ENCODE results near the gene NWD2.

The NWD2 gene

DNA sequence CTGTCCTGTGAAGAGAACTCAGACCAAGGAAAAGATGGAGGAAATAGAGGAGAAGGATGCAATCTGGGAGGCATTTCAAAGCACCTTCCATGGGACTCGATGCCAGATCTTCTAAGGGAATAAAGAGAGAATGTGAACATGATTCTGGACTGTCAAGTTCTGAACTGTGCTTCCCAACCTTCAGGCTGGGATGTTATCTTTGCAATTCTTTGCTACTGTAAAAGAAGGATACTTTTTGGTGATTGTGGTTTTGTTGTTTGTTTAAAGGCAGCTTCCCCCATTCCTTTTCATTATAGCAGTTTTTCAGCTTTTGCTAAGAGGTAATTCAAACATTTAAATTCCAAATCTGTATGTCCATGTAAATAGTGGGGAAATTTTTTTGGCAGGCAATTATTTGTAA lies 217.3 kb downstream of the NWD2 start:
- no peaks in the 10 kb centered on the region for H3F3A ChIP-seq (ENCODE audit: low read depth)
- H3K27me3 ChIP-seq (ENCODE audit: insufficient read depth, low read length, poor library complexity, severe bottlenecking): no peaks in the 10 kb centered on the region
- no peak for TF ChIP-seq EZH2phosphoT487 (IDR thresholded peaks at IDR 0.05; ENCODE audit: borderline replicate concordance)
- TF ChIP-seq, protein P1, sequence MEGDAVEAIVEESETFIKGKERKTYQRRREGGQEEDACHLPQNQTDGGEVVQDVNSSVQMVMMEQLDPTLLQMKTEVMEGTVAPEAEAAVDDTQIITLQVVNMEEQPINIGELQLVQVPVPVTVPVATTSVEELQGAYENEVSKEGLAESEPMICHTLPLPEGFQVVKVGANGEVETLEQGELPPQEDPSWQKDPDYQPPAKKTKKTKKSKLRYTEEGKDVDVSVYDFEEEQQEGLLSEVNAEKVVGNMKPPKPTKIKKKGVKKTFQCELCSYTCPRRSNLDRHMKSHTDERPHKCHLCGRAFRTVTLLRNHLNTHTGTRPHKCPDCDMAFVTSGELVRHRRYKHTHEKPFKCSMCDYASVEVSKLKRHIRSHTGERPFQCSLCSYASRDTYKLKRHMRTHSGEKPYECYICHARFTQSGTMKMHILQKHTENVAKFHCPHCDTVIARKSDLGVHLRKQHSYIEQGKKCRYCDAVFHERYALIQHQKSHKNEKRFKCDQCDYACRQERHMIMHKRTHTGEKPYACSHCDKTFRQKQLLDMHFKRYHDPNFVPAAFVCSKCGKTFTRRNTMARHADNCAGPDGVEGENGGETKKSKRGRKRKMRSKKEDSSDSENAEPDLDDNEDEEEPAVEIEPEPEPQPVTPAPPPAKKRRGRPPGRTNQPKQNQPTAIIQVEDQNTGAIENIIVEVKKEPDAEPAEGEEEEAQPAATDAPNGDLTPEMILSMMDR (conservative IDR thresholded peaks at IDR 0.05; ENCODE audit: low read length): no peak
- no peaks in the 10 kb centered on the region for H3K9me3 ChIP-seq (ENCODE audit: insufficient read depth, low read depth, low read length)
- H3K79me2 ChIP-seq (ENCODE audit: insufficient read depth, low read length): no peaks in the 10 kb centered on the region
- H3K4me3 ChIP-seq (ENCODE audit: low read length, poor library complexity, severe bottlenecking): no peak overlapping the region
- no peak overlapping the region for H3K4me2 ChIP-seq (ENCODE audit: low read depth, low read length, poor library complexity, severe bottlenecking)
- no peaks in the 10 kb centered on the region for H3K36me3 ChIP-seq (ENCODE audit: insufficient read depth, low read length)
- no peaks in the 10 kb centered on the region for H4K20me1 ChIP-seq (ENCODE audit: insufficient read depth, low read length, poor library complexity, severe bottlenecking)
- no peak overlapping the region for H2AFZ ChIP-seq (ENCODE audit: low read length)
- H3K9me2 ChIP-seq (replicated peaks; ENCODE audit: low read depth, low read length): no peaks in the 10 kb centered on the region
- H3K4me1 ChIP-seq (ENCODE audit: insufficient read depth, low read length, poor library complexity, severe bottlenecking): no peaks in the 10 kb centered on the region
- H3K9ac ChIP-seq (ENCODE audit: low read depth, low read length, poor library complexity, severe bottlenecking): no peak overlapping the region

DNA sequence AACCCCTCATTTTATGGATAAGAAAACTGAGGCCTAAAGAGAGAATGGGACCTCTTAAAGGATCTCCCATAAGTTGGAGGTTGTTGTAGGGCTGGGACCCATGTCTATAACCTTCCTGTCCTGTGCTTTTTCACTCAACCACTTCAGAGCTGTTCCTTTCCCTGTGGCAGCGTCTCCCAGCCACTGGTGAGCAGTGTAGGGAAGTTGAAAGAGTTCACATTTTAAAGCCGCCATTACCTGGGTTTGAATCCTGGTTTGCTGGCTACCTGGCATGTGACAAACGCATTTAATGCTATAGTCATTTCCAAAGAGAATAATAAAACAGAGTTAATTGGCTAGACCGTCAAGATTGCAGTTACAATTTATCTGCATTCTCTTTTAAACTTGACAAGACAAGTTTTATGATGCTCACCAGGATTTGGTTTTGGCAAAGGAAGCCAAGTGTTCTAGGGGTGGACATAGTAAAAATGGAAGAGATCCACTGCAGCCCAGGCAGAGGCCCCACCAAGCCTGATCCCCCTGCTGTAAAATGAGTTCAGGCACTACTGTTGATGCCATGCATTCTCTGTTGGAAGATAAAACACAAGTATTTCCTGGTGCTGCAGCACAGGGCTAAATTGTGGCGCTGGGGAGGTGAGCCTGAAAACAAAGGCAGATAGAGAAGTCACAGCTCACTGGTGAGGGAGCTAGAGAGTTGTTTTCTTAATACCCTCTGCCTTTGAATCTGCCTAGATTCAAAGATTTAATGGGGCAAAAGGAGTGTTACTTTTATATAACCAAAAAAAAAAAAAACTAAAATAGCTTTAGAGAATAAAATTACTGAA lies 218.7 kb downstream of the NWD2 start:
- H3K4me1 ChIP-seq (ENCODE audit: insufficient read depth, low read length, poor library complexity, severe bottlenecking): no peaks in the 10 kb centered on the region

DNA sequence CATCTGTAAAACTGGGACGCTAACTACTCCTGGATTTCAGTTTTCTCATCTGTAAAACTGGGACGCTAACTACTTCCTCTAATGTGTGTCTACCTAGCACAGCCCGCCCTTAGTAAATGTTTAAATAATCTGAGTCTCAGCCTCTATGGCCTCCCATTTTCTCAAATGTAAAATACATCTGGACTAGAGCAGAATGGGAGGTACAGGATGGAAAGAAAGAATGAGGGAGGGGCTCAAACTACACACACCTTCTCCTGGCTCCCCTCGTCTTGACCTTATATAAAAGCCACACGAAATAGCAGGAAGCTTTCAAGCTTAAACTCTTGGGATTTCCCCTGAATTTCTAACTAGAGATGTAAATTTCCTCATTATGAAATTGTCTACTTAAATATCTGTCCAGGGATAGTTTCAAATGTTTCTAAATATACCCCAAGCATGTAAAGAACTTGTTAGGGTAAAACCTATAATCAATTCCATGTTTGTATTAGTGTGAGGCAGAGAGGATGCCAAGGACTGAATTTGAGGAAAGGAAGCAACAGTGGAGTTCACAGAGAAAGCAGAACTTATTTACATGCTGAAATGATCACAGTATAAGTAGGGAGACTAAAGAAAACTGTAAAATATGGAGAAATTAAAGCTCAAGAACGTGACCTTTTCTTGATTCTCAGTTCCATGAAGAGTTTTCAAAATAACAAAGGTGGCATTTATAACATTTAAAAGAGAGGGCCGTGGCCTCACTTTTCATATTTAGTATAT lies 220.0 kb downstream of the NWD2 start:
- no peak overlapping the region for H3K9ac ChIP-seq (ENCODE audit: low read depth, low read length, poor library complexity, severe bottlenecking)
- no peaks in the 10 kb centered on the region for H3K36me3 ChIP-seq (ENCODE audit: insufficient read depth, low read length)
- H3K9me3 ChIP-seq (ENCODE audit: insufficient read depth, low read depth, low read length): no peaks in the 10 kb centered on the region
- TF ChIP-seq, protein P1 (conservative IDR thresholded peaks at IDR 0.05; ENCODE audit: low read length): no peak
- no peak for TF ChIP-seq EZH2phosphoT487 (IDR thresholded peaks at IDR 0.05; ENCODE audit: borderline replicate concordance)
- no peak overlapping the region for H3K4me2 ChIP-seq (ENCODE audit: low read depth, low read length, poor library complexity, severe bottlenecking)
- H3K9me2 ChIP-seq (replicated peaks; ENCODE audit: low read depth, low read length): no peaks in the 10 kb centered on the region
- H4K20me1 ChIP-seq (ENCODE audit: insufficient read depth, low read length, poor library complexity, severe bottlenecking): no peaks in the 10 kb centered on the region
- H3F3A ChIP-seq (ENCODE audit: low read depth): no peaks in the 10 kb centered on the region
- H3K79me2 ChIP-seq (ENCODE audit: insufficient read depth, low read length): no peaks in the 10 kb centered on the region
- no peaks in the 10 kb centered on the region for H3K27me3 ChIP-seq (ENCODE audit: insufficient read depth, low read length, poor library complexity, severe bottlenecking)
- no peak overlapping the region for H2AFZ ChIP-seq (ENCODE audit: low read length)
- no peaks in the 10 kb centered on the region for H3K4me1 ChIP-seq (ENCODE audit: insufficient read depth, low read length, poor library complexity, severe bottlenecking)
- no peak overlapping the region for H3K4me3 ChIP-seq (ENCODE audit: low read length, poor library complexity, severe bottlenecking)

More for the DNA sequence above, 218.7 kb downstream of the NWD2 start:
- Histone ChIP-seq H3K9me3 (ENCODE audit: insufficient read depth, low read depth, low read length) (no peaks in the 10 kb centered on the region), H2AFZ (ENCODE audit: low read length) (no peak overlapping the region), H3K9ac (ENCODE audit: low read depth, low read length, poor library complexity, severe bottlenecking) (no peak overlapping the region), H3K27me3 (ENCODE audit: insufficient read depth, low read length, poor library complexity, severe bottlenecking) (no peaks in the 10 kb centered on the region), H3F3A (ENCODE audit: low read depth) (no peaks in the 10 kb centered on the region), H3K4me2 (ENCODE audit: low read depth, low read length, poor library complexity, severe bottlenecking) (no peak overlapping the region), H3K9me2 (replicated peaks; ENCODE audit: low read depth, low read length) (no peaks in the 10 kb centered on the region), H3K36me3 (ENCODE audit: insufficient read depth, low read length) (no peaks in the 10 kb centered on the region), H3K4me3 (ENCODE audit: low read length, poor library complexity, severe bottlenecking) (no peak overlapping the region), H4K20me1 (ENCODE audit: insufficient read depth, low read length, poor library complexity, severe bottlenecking) (no peaks in the 10 kb centered on the region), H3K79me2 (ENCODE audit: insufficient read depth, low read length) (no peaks in the 10 kb centered on the region)
- TF ChIP-seq, protein P1 (conservative IDR thresholded peaks at IDR 0.05; ENCODE audit: low read length): no peak
- no peak for TF ChIP-seq EZH2phosphoT487 (IDR thresholded peaks at IDR 0.05; ENCODE audit: borderline replicate concordance)
